Esophagus squamous epithelium (tissue), 4 donors: ENCODE measurements around the gene ABCB8.

Experiments
- CTCF ChIP-seq, 6 experiments: fragments of 450-650 bp in 4 of 6; fragments of 200-600 bp in 2 of 6; sonication (generic) in 2 of 6; IDR thresholded peaks; one replicate each; pipeline ENCODE4 v1.5.1; 2016 to 2019; ENCODE audit warnings: antibody characterized with exemption in 6 of 6, mild to moderate bottlenecking in 4 of 6, moderate library complexity in 4 of 6
- POLR2A ChIP-seq, 4 donors: fragments of 450-650 bp; IDR thresholded peaks; one replicate each; pipeline ENCODE4 v1.6.1; 2017; ENCODE audit warnings: antibody characterized with exemption in 4 of 4, mild to moderate bottlenecking in 4 of 4, moderate library complexity in 3 of 4

- TF ChIP-seq CTCF (IDR thresholded peaks at IDR 0.05) (peak in 4 of 6 experiments; percentile 9 to 54 (median 14)), POLR2A (IDR thresholded peaks at IDR 0.05) (no peak)
These were observed 63.2 kb downstream of the ABCB8 start for GRCh38 chr7:151091431-151091830.
